ENCODE data around the gene C11orf21.

Gene C11orf21

DNA sequence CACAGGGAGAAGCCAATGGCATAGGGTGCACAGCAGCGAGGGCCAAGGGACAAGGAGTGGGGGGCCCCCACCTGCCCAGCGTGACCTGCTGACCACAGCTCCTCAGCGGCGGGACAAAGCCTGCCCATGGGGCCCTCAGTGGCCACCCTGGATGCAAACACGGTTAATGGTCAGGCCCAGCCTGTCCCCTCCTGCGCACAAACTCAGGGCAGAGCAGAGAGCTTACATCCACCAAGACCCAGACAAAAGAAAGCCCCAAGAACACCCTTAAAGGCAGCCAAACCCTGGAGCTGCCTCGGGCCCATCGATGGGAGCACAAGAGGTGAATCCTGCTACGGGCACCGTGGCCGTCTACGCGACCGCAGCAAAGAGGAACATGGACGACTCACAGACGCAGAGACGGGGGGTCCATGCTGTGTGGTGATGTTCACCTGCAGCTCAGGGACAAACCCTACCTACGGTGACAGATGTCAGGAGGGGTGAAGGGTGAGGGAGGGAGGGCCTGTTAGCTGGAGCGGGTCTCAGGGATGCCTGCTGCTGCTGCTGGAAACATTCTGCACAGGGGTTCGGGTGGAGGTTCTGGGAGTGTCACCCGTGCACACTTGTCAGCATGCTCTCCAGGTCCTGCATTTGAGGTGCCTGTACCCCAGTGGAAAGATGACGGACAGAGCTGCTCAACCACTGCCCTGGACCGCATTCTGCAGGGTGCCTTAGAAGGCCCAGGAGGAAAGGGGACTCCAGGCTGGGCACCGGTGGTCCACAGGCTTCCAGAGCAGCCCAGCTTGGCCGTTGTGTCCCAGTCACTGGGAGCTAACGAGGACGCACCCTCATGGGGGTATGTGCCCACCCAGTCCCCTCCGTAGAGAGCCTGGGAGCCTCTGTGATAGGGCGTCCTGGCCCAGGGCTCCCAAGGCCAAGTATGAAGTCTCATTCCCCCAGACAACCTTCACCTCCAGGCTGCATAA lies 42.9 kb downstream of the C11orf21 start:
- ATAC-seq = no peak
- H3K9me3 Mint-ChIP-seq = no peaks in the 10 kb centered on the region
- no peak for DNase-seq

DNA sequence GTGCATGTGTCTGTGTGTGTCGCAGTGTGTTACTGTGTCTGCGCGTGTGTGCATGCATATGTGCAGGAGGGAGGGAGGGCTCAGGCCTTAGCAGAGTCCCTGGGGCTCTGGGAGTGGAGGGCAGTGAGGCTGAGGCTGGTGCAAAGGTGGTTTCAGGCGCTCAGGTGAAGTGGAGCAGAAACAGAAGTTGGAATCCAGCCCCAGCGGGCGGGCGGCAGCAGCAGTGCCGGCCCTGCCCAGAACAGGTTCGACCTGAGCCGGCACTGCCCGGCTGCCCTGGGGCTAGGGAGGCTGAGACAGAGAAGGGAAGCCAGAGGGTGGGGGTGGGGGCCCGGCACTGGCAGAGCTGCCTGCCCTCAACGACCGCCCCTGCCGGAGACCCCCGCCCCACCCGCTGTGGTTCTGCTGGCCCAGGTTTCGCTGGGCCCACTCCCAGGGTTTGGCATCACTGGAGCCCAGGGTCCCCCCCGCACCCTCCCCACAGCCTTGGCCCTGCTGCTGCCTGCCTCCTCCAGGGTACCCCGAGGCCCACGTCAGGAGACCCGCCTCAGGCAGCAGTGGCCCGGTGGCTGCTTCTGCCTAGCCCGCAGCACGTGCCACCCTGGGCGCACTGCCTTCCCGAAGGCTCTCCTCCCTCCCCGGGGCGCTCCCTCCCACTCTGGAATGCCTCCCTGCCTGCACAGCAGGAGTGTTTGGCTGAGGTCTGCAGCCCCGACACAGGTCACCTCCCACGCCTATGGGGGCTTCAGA lies 44.6 kb downstream of the C11orf21 start:
- DNase-seq (no peak), ATAC-seq (no peak)
- Mint-ChIP-seq H3K9me3 (no peaks in the 10 kb centered on the region), H3K4me1 (no peaks in the 10 kb centered on the region), H3K27ac (peak overlapping the region in 1 of 2 donors; percentile 78), H3K4me3 (no peak overlapping the region), H3K27me3 (no peaks in the 10 kb centered on the region)

More for the DNA sequence above, 42.9 kb downstream of the C11orf21 start:
- Mint-ChIP-seq H3K4me1 (no peaks in the 10 kb centered on the region), H3K27me3 (no peaks in the 10 kb centered on the region), H3K4me3 (no peak overlapping the region), H3K27ac (no peak overlapping the region)

DNA sequence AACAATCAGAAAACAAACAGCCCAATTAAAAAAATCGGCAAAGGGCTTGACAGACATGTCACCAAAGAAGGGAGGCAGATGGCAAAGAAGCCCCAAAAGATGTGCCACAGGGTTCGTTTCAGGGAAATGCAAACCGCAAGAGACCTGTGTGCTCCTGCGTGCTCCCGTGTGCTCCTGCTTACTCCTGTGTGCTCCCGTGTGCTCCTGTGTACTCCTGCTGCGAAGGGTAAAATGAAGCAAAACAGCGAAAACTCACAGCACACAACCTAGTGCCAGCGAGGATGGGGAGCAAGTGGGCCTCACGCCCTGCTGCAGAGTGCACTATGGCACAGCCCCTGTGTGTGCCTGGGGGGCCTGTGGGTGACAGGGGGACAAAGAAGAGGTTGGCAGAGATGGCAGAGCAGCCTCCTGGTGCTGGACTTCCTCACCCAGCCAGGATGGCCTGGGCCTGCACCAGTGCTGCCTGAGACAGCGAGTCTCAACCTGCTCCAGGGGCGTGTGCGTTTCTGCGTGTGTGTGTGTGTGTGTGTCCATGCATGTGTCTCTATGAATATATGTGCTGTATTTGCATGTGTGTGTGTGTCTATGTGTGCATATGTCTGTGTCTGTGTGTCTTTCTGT lies 45.3 kb downstream of the C11orf21 start:
- no peak for DNase-seq
- Mint-ChIP-seq H3K27ac (no peak overlapping the region), H3K4me1 (no peaks in the 10 kb centered on the region), H3K27me3 (no peaks in the 10 kb centered on the region), H3K9me3 (no peaks in the 10 kb centered on the region), H3K4me3 (no peak overlapping the region)
- no peak for ATAC-seq

DNA sequence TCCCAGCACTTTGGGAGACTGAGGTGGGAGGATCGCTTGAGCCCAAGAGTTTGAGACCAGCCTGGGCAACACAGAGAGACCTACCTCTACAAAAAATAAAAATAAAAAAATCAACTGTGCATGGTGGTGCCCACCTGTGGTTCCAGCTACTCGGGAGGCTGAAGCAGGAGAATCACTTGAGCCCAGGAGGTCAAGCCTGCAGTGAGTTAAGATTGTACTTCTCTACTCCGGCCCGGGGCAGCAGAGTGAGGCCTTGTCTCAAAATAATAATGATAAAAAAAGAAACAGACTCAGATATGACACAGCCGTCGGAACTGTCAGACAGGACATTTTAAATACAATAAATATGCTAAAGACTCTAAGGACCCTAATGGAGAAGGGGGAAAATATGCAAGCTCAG lies 49.7 kb downstream of the C11orf21 start:
- Mint-ChIP-seq H3K9me3 (no peaks in the 10 kb centered on the region), H3K27ac (no peak overlapping the region), H3K4me1 (no peaks in the 10 kb centered on the region), H3K27me3 (peaks cover 8% of the 10 kb centered on the region), H3K4me3 (no peak overlapping the region)
- ATAC-seq = no peak
- DNase-seq = no peak

DNA sequence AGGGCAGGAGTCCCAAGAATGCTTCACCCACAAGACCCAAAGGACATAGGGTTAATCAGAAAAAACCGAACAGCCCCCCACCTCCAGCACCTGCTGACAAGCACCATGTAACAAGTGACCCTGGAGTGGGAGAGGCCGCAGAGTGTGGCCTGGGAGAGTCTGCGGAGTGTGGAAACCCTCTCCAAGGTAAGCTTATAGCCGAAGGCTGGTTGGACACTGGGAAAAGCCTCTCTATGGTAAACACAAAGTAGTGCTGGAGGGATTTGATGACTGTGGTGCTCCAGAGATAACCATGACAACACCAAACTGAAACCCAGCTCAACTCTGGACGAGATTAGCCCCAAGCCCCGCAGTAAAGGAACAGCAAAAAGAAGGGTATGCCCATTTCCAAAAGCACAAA lies 50.6 kb downstream of the C11orf21 start:
- no peak for DNase-seq
- no peaks in the 10 kb centered on the region for H3K9me3 Mint-ChIP-seq
- no peak overlapping the region for H3K4me3 Mint-ChIP-seq
- H3K27me3 Mint-ChIP-seq = peaks cover 8% of the 10 kb centered on the region
- no peak overlapping the region for H3K27ac Mint-ChIP-seq
- H3K4me1 Mint-ChIP-seq = no peaks in the 10 kb centered on the region
- no peak for ATAC-seq

DNA sequence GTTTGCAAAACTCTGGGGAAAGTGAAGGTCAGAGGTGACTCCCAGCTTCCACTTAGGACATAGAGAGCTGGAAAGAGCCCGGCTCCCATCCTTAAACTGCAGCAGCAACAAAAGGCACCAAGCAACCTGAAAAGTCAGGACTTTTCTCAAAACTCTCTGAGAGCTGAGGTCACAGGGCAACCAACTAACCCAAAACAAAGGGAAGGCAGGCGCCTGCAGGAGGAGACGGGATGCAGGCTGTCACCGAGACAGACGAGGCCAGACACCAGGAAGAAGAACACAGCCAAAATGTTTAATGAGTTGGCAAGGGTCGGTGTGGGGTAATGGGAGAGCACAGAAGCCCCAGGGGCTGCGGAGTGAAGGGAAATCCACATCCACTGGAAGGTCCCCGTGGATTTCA lies 51.2 kb downstream of the C11orf21 start:
- no peak for ATAC-seq
- Mint-ChIP-seq H3K4me1 (no peaks in the 10 kb centered on the region), H3K9me3 (no peaks in the 10 kb centered on the region), H3K4me3 (no peak overlapping the region), H3K27me3 (peaks cover 8% of the 10 kb centered on the region), H3K27ac (no peak overlapping the region)
- DNase-seq = no peak

DNA sequence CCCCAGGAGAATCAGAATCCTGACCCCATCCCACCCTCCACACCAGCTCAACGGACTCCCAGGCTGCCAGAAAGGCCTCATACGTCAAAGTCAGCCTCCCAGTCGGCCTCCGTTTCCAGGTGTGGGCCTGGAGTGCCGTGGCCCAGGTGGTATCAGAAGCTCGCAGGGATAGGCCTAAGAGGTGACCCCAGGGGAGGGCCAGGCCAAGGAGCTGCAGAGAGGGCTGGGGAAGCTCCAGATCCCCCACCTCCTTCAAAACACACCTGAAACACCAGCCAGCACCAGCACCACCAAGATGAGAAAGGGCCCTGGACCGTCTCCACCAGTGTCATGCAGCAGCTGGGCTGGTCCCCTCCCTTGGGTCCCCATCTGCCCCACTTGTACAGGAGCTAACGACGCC lies 51.7 kb downstream of the C11orf21 start:
- DNase-seq (no peak), ATAC-seq (no peak)
- no peak overlapping the region for H3K4me3 Mint-ChIP-seq
- peaks cover 8% of the 10 kb centered on the region for H3K27me3 Mint-ChIP-seq
- no peaks in the 10 kb centered on the region for H3K9me3 Mint-ChIP-seq
- no peak overlapping the region for H3K27ac Mint-ChIP-seq
- no peaks in the 10 kb centered on the region for H3K4me1 Mint-ChIP-seq

DNA sequence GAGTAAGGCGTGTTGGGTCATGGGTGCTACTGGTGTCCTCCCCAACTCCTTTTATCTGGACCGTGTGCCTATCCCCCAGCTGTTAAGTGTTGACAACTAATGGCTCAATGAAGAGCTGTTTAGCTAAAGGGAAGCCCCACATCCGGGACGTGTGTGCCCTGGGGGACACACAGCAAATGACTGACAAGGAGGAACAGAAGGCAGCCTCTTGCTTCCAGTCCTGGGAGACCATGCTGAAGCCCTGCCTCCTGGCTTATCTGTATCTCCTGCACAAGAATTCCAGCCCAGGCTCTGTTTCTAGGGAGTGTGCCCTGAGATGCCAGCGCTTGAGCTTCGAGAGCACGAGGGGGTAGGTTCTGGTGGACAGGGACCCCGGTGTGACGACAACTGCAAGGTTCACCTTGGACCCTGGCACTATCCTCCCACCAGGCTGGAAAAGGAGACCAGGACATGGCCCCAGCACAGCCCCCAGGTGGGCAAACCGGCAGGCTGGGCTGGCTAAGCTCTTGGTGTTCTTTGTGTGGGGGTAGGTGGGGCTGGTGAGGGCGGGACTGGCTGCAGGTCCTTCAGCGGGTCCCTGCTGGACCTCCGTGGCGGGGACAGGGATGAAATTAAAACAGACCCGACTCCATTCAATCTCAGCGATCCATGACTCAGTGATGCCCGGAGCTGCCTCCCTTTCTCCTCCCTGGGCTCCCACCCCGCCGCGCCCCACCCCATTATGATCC lies 52.4 kb downstream of the C11orf21 start:
- Mint-ChIP-seq H3K27me3 (peaks cover 8% of the 10 kb centered on the region), H3K9me3 (no peaks in the 10 kb centered on the region), H3K27ac (no peak overlapping the region), H3K4me3 (no peak overlapping the region), H3K4me1 (no peaks in the 10 kb centered on the region)
- ATAC-seq = no peak
- DNase-seq = no peak

DNA sequence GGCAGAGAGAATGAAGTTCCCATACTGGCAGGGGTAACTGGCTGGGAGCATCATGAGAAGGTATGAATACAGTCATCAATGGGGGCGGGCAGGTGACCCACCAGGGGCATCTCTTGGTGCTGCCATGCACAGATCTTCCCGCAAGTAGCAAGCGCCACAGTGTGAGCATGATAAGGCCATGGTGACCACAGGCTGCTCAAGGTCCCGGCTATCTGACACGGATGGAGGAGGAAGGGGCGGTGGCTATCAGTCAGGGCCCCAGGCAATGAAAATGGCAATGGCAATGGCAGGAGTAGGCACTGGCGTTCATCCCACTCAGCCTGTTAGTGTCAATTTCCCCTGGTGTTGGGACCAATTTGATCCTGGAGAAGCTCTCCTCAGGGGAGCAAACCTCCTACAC lies 53.0 kb downstream of the C11orf21 start:
- H3K27me3 Mint-ChIP-seq = peaks cover 8% of the 10 kb centered on the region
- no peak overlapping the region for H3K4me3 Mint-ChIP-seq
- DNase-seq (no peak), ATAC-seq (no peak)
- no peak overlapping the region for H3K27ac Mint-ChIP-seq
- H3K9me3 Mint-ChIP-seq = no peaks in the 10 kb centered on the region
- no peaks in the 10 kb centered on the region for H3K4me1 Mint-ChIP-seq

DNA sequence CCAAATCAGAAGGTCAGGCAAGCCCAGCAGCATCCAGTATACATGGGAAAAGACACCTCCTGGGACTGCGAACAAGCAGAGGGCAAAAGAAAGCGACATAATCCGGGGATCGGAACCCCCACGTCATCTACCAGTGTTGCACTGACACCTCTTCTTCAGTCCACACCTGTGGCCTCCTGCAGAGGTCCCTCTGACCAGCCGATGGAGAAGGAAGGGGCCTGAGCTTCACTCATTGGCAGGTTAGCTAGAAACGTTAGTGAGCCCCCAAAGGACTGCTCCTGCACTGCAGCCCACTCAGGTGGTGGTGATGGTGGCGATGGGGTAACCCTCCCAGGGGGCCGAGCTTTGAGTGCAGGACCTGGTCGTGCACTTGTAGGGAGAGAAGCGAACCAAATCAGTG lies 53.5 kb downstream of the C11orf21 start:
- no peak for ATAC-seq
- DNase-seq = no peak
- Mint-ChIP-seq H3K9me3 (no peaks in the 10 kb centered on the region), H3K4me1 (no peaks in the 10 kb centered on the region), H3K4me3 (no peak overlapping the region), H3K27ac (no peak overlapping the region), H3K27me3 (peaks cover 8% of the 10 kb centered on the region)

DNA sequence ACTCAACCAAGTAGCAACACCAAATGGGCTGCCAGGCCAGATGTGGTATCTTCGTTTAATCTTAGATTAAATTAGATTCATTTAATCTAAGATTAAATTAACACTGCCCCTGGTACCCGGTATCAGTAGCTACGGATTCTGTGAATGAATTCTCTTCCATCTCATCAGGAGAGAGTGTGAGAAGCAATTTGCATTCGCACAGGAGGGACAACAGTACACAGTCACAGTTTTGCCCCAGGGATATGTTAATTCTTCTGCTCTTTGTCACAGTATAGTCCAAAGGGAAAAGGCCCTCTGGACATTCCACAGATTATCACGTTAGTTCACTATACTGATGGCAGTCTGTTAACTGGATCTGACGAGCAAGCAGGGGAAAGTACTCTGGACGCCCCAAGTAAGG lies 54.2 kb downstream of the C11orf21 start:
- H3K9me3 Mint-ChIP-seq = peaks cover 5 to 7% of the 10 kb centered on the region in 2 donors
- ATAC-seq (no peak), DNase-seq (no peak)
- peaks cover 8% of the 10 kb centered on the region for H3K27me3 Mint-ChIP-seq
- no peak overlapping the region for H3K27ac Mint-ChIP-seq
- H3K4me1 Mint-ChIP-seq = no peaks in the 10 kb centered on the region
- no peak overlapping the region for H3K4me3 Mint-ChIP-seq

All from stimulated activated naive CD8-positive, alpha-beta T cell treated with anti-CD3 and anti-CD28 coated beads, Interleukin-15, amount 100 ng/mL, for 72 hours (primary cell).